Right ventricle myocardium inferior (tissue), 1 donor: ENCODE results near the gene RAP2A. TPM values are rescaled to one million over a fixed set of nuclear protein-coding genes. Genes with fewer than 3 reads are reported as not detected.

Experiments
- ATAC-seq: fragments of 200-7000 bp; cut with Tn5 transposase; one replicate; pipeline ENCODE4 v1.9.1; 2020; ENCODE audit warnings: mild to moderate bottlenecking, moderate library complexity
- DNase-seq: peaks from one replicate; pipeline ENCODE4 v3.0.0; 2021; ENCODE audit errors: missing footprints
- intact Hi-C: fragments of 100-400 bp; cut with DNase I; formaldehyde crosslinking; loops from one replicate; pipeline ENCODE4 v1.11.0; 2022
- total RNA-seq: library from RNA; stranded (reverse); fragmentation: NEBNext Ultra II Directional; extraction: Animal tissue kit (Norgen Biotek cat#: 25700); gene quantifications from one replicate; pipeline ENCODE4 v1.2.1, GENCODE V29; 2021
- donor health status: DM: no; HTN: yes; CAD: no; lungs with severe emphysema.

RAP2A gene
- total RNA-seq, 1 donor from 2014 or later, result 20.1 TPM

- intact Hi-C loops, result no loop called here
- DNase-seq, result no peak
- ATAC-seq, result no peak
Measured at GRCh38 chr13:97478247-97478646, 44.3 kb downstream of the RAP2A start.

- intact Hi-C loops, result no loop called here
- ATAC-seq (no peak), DNase-seq (no peak)
Measured at GRCh38 chr13:97483465-97483864, 49.5 kb downstream of the RAP2A start.

- ATAC-seq (no peak), DNase-seq (no peak)
- intact Hi-C loops, result no loop called here
Measured at GRCh38 chr13:97484301-97484700, 50.3 kb downstream of the RAP2A start.

GRCh38 chr13:97485320-97485719, 51.4 kb downstream of the RAP2A start:
- intact Hi-C loops, result no loop called here
- ATAC-seq (no peak), DNase-seq (no peak)

GRCh38 chr13:97490702-97491307, 56.8 kb downstream of the RAP2A start:
- intact Hi-C loops, result no loop called here
- DNase-seq (no peak), ATAC-seq (no peak)

DNA sequence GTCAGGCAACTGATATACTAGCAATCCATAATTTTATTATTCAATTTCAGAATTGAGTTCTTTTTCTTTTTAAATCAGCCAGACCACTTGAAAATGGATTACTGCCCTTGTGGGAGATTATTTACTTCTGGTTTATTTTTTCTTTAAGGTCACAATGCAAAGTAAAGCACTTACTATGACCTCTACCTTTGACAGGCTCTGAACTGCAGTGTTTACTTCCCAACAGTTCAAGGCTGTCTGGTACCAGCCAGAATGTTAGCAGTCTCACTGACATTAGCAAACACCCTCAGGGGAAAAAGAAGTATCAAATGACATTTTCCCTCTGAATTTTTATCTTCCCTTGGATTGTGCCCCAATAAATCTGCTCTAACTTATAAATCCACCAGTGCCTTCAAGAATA, 57.5 kb downstream of the RAP2A start:
- DNase-seq, result no peak
- intact Hi-C loops, result no loop called here
- no peak for ATAC-seq

DNA sequence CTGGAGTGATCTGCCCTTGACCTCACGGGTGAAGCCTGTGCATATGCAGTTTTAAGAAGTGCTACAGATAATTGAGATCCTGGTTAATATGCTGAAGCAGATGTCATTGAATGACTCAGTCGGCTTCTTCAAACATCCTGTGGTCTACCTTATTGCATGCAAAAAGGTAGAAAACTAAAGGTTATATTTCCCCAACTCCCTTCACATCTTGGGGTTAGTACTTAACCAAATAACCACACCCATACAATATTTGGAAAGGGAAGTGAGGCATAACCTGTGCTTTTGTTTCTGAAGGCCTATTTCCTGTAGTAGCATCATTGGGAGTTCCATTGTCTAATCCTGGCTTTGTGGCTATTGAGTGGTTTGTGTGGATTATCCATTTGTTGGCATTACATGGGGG, 58.3 kb downstream of the RAP2A start:
- DNase-seq (no peak), ATAC-seq (no peak)
- intact Hi-C loops, result no loop called here

- DNase-seq (no peak), ATAC-seq (no peak)
- intact Hi-C loops, result no loop called here
Measured at GRCh38 chr13:97492684-97493371, 58.9 kb downstream of the RAP2A start.

- intact Hi-C loops, result no loop called here
- ATAC-seq (no peak), DNase-seq (no peak)
Measured at GRCh38 chr13:97493456-97493855, 59.5 kb downstream of the RAP2A start.

- DNase-seq, result no peak
- intact Hi-C loops, result no loop called here
- no peak for ATAC-seq
Measured at GRCh38 chr13:97495678-97496077, 61.7 kb downstream of the RAP2A start.

DNA sequence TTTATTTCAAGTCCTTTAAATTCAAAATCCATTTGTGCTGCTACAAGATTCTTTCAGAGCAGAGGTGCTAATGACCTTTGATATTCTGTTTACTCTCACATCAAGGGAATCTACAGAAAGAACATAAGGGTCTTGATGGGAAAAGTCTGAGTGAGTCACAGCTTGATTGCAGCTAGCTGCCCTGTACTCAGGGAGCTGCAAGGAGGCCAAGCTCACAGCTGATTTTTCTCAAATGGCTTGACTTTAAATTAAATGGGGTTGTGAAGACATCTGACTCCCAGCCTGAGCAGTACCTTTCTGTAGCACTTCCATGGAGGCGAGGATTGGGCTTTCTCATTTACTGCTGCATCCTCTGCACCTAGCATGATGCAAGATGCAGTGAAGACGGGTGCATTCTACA, 62.5 kb downstream of the RAP2A start:
- intact Hi-C loops, result no loop called here
- ATAC-seq (no peak), DNase-seq (no peak)

- DNase-seq, result no peak
- intact Hi-C loops, result no loop called here
- ATAC-seq, result no peak
Measured at GRCh38 chr13:97497400-97497799, 63.4 kb downstream of the RAP2A start.

DNA sequence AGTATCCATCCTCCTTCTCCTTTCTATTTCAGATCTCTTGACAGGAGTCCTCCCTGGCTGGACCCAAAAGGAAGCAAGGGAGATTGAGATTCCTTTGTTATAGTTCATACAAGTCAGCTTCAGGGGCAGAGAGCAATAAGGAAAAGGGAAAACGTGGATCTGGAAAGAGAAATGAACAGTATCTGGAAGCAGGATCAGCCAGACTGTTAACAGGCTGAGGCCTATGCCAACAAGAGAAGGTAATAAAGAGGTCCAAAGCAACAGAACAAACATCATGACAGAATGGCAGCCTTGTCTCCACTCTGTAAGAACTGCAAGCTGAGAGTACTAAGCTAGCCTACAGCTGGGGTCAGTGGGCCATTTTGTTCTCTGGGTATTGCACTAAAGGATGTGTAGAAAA, 64.5 kb downstream of the RAP2A start:
- intact Hi-C loops, result no loop called here
- no peak for ATAC-seq
- no peak for DNase-seq

GRCh38 chr13:97499181-97499580, 65.2 kb downstream of the RAP2A start:
- intact Hi-C loops, result no loop called here
- DNase-seq, result no peak
- ATAC-seq, result no peak

DNA sequence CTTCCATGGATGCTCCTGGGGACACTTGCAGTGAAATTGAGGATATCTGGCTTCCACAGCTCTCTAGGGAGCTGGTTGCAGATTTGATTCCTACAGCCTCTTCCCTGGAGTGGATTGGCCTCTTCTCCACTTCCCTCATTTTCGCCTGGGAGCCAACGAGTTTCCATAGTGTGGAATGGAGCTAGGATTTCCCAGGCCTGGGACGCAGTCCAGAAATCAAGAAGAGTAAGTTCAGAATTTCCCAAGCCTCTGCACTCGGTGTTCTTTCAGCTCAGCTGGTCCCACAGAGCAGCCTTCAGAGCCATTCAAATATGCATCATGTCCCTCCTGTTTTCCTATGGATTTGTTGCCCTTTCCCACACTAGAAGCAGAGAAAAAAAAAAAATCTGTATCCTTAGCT, 68.2 kb downstream of the RAP2A start:
- ATAC-seq (peak; percentile 84), DNase-seq (peak; percentile 74)
- intact Hi-C loops, result no loop called here

DNA sequence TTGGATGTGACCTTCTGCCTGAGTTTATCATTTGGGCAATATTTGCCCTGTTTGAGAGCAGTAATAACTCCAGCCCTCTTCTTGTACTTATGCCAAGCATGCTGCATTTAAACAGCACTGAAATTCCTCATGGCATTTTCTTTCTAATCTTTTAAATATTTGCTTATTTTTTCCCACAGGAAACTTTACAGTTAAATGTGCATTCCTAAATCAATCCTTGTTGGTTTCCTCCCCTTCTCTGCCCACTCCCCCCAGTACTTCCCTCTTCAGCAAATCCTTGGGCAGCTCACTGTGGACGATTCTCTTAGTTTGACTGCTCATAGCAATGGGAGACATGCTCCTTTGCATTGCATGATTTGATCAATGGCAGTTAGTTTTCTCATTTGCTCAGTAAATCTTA, 68.7 kb downstream of the RAP2A start:
- DNase-seq (no peak), ATAC-seq (no peak)
- intact Hi-C loops, result no loop called here

GRCh38 chr13:97505017-97505416, 71.0 kb downstream of the RAP2A start:
- DNase-seq, result no peak

GRCh38 chr13:97506511-97506910, 72.5 kb downstream of the RAP2A start:
- no peak for DNase-seq
- no peak for ATAC-seq
- intact Hi-C loops, result no loop called here

More at GRCh38 chr13:97505017-97505416, 71.0 kb downstream of the RAP2A start:
- no peak for ATAC-seq
- intact Hi-C loops, result no loop called here

DNA sequence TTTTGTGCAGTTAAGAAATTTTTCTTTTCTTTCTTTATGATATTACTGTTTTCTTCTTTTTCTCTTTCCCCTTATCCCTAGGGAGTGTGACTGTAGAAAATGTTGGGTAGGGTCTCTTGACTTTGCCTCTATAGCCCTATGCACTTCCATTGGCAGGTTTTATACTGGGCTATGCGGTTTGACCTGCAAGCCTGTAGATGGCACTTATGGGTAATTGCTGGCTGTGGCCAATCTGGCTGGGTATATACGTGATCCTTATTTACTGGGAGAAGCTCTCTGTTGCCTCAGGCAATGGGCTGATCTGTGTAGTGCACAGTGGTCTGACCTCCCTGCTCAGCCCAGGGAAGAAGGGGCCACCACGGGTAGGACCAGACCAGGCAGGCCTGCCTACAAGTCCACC, 78.8 kb downstream of the RAP2A start:
- no peak for ATAC-seq
- intact Hi-C loops, result no loop called here
- no peak for DNase-seq

DNA sequence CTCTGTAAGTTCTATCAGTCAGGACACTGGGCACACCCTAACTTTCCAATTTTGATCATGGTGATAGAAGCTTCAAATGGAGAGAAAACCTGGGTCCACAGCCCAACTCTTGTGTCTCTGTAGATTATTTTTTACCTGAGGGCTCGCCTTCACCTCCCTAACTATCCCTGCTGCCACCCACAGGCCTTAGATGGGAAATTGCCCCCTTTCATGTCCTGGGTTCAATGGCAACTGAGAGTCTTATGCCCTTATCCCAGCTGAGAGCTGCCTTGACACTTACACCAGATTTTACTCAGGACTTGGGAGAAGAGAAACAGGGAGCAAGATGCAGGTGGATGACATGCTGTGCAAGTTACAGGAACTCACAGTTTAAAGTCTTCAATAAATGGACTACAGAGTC, 81.7 kb downstream of the RAP2A start:
- no peak for ATAC-seq
- intact Hi-C loops, result no loop called here
- no peak for DNase-seq

DNA sequence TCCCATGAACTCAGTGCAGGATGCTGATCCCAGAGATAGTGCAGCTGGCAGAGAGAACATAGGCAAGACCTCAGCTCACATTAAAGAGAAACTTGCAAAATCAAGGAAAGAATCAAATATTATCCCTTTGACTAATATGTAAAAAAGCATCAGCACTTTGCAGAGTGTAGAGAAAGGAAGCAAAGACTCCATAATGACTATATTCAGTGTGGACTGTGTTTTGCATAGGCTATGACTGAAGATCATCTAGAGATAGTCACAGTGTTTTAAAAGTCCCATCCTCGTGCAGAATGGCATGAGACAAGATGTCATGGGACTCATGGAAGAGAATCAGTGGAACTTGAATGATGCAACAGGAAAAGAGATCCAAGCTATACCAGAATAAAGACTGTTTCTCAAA, 84.0 kb downstream of the RAP2A start:
- ATAC-seq, result no peak
- no peak for DNase-seq
- intact Hi-C loops, result no loop called here
